ENCODE data around the gene NUDT2.

DNA sequence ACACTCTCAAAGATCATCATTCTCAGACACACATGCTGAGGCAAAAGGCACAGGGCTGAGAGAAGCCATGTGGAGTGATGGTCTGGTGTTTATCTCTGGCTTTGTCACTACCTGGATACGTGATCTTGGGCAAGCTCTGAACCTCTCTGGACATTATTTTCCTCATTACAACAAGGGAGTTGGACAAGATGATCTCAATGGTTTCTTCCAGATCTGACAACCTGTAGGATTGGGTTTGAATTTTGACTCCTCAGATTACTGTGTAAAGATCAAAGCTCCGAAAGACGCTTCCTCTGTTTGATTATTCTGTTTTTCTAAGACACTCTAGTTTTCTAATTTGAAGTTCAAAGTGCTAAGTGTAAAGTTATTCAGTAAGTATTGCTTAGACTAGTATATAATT is 20.0 kb downstream of the NUDT2 start:
- TF ChIP-seq, protein P1, sequence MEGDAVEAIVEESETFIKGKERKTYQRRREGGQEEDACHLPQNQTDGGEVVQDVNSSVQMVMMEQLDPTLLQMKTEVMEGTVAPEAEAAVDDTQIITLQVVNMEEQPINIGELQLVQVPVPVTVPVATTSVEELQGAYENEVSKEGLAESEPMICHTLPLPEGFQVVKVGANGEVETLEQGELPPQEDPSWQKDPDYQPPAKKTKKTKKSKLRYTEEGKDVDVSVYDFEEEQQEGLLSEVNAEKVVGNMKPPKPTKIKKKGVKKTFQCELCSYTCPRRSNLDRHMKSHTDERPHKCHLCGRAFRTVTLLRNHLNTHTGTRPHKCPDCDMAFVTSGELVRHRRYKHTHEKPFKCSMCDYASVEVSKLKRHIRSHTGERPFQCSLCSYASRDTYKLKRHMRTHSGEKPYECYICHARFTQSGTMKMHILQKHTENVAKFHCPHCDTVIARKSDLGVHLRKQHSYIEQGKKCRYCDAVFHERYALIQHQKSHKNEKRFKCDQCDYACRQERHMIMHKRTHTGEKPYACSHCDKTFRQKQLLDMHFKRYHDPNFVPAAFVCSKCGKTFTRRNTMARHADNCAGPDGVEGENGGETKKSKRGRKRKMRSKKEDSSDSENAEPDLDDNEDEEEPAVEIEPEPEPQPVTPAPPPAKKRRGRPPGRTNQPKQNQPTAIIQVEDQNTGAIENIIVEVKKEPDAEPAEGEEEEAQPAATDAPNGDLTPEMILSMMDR (IDR thresholded peaks at IDR 0.05), result no peak
- no peak for TF ChIP-seq EZH2 (IDR thresholded peaks at IDR 0.05; ENCODE audit: borderline replicate concordance, insufficient read depth, low read depth, low read length, poor library complexity, severe bottlenecking)

Measured in B cell (primary cell).